Calu3 (cell line): ENCODE results near the gene GGT1. TPM values are rescaled to one million over a fixed set of nuclear protein-coding genes. Genes with fewer than 3 reads are reported as not detected.

Source experiments
- BruUV-seq: library from RNA; stranded (reverse); fragments of 400-500 nt; replicated peaks from 2 replicates; lab custom pipeline; 2021; lab: Mats Ljungman, UMichigan
- CTCF ChIA-PET: fragments of 300-600 bp; sonication (Branson Sonifier 250); formaldehyde crosslinking; loops from one replicate; lab custom pipeline; 2022; ENCODE audit warnings: antibody characterized with exemption; lab: Charles Lee
- DNase-seq: peaks from one replicate; pipeline ENCODE4 v3.0.0; 2022
- H3K27ac Mint-ChIP-seq: one replicate; pipeline ENCODE4 v1.8.0; 2022; ENCODE audit warnings: mixed read lengths; ENCODE audit not compliant: unreplicated experiment
- H3K27me3 Mint-ChIP-seq: one replicate; pipeline ENCODE4 v1.8.0; 2022; ENCODE audit warnings: mixed read lengths; ENCODE audit not compliant: unreplicated experiment
- H3K36me3 Mint-ChIP-seq: one replicate; pipeline ENCODE4 v1.8.0; 2022; ENCODE audit warnings: mild to moderate bottlenecking, moderate library complexity, mixed read lengths; ENCODE audit not compliant: insufficient read depth, unreplicated experiment
- H3K4me1 Mint-ChIP-seq: one replicate; pipeline ENCODE4 v1.8.0; 2022; ENCODE audit warnings: mild to moderate bottlenecking, low read depth, mixed read lengths; ENCODE audit not compliant: unreplicated experiment
- H3K4me3 Mint-ChIP-seq: one replicate; pipeline ENCODE4 v1.8.0; 2022; ENCODE audit warnings: mild to moderate bottlenecking, low read depth, moderate library complexity, mixed read lengths; ENCODE audit not compliant: unreplicated experiment
- H3K9me3 Mint-ChIP-seq: one replicate; pipeline ENCODE4 v1.8.0; 2022; ENCODE audit warnings: low read depth, mixed read lengths; ENCODE audit not compliant: unreplicated experiment
- intact Hi-C: fragments of 100-400 bp; cut with micrococcal nuclease; formaldehyde crosslinking; loops from one replicate; pipeline ENCODE4 v1.10.0; 2022; ENCODE audit not compliant: unreplicated experiment
- total RNA-seq: library from RNA; stranded (reverse); gene quantifications from 2 replicates; pipeline ENCODE4 v1.2.3, GENCODE V29; 2022
- TF ChIP-seq, protein P1 (sequence below): fragments of 200-600 bp; IDR thresholded peaks from one replicate; pipeline ENCODE4 v1.8.0; 2022; ENCODE audit warnings: antibody characterized with exemption; ENCODE audit not compliant: unreplicated experiment

Gene GGT1
- total RNA-seq, 1 experiment from 2014 or later: 63.8 TPM

DNA sequence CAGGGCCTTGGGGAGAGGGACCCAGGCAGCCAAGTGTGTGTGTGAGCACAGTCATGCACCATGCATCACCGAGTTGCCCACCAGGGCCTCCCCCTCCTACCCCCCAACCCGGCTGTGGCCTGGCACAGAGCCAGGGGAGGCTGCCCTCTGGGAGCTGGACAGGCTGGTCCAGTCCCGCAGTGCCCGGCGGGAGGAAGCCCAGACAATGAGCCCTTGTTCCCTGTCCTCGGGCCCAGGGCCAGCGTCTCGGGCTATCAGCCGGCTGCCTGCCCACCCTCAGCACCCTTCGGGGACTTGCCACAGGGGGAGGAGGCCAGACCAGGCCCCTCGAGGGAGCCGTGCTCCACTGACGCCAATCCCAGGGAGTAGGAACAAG, 14.6 kb upstream of the GGT1 start:
- no TSS peak for BruUV-seq
- peak; percentile 93 for DNase-seq
- Mint-ChIP-seq H3K9me3 (no peaks in the 10 kb centered on the region), H3K4me1 (peaks cover 59% of the 10 kb centered on the region), H3K27ac (no peak overlapping the region), H3K36me3 (peaks cover 49% of the 10 kb centered on the region), H3K27me3 (no peaks in the 10 kb centered on the region), H3K4me3 (no peak overlapping the region)
- CTCF ChIA-PET: interaction anchor here (1.0 to 1.8 kb wide), 5 partner anchors 10 to 33 kb away, joined by 3 to 7 read pairs (median 6); partner anchors contain the start of genes GGT1 and GUCD1
- TF ChIP-seq, protein P1, sequence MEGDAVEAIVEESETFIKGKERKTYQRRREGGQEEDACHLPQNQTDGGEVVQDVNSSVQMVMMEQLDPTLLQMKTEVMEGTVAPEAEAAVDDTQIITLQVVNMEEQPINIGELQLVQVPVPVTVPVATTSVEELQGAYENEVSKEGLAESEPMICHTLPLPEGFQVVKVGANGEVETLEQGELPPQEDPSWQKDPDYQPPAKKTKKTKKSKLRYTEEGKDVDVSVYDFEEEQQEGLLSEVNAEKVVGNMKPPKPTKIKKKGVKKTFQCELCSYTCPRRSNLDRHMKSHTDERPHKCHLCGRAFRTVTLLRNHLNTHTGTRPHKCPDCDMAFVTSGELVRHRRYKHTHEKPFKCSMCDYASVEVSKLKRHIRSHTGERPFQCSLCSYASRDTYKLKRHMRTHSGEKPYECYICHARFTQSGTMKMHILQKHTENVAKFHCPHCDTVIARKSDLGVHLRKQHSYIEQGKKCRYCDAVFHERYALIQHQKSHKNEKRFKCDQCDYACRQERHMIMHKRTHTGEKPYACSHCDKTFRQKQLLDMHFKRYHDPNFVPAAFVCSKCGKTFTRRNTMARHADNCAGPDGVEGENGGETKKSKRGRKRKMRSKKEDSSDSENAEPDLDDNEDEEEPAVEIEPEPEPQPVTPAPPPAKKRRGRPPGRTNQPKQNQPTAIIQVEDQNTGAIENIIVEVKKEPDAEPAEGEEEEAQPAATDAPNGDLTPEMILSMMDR: no peak
- intact Hi-C loops: no loop called here

- Mint-ChIP-seq H3K27me3 (no peaks in the 10 kb centered on the region), H3K36me3 (peaks cover 49% of the 10 kb centered on the region), H3K27ac (no peak overlapping the region), H3K4me1 (peaks cover 59% of the 10 kb centered on the region), H3K4me3 (no peak overlapping the region), H3K9me3 (no peaks in the 10 kb centered on the region)
- DNase-seq: no peak
- intact Hi-C loops: no loop called here
- CTCF ChIA-PET: interaction anchor here (0.6 to 1.8 kb wide), 6 partner anchors 9 to 1105 kb away, joined by 3 to 7 read pairs (median 6); partner anchors contain the start of genes GGT1 and GUCD1
- no TSS peak for BruUV-seq
- TF ChIP-seq, protein P1: no peak
Measured at GRCh38 chr22:24588757-24589481, 14.1 kb upstream of the GGT1 start.

DNA sequence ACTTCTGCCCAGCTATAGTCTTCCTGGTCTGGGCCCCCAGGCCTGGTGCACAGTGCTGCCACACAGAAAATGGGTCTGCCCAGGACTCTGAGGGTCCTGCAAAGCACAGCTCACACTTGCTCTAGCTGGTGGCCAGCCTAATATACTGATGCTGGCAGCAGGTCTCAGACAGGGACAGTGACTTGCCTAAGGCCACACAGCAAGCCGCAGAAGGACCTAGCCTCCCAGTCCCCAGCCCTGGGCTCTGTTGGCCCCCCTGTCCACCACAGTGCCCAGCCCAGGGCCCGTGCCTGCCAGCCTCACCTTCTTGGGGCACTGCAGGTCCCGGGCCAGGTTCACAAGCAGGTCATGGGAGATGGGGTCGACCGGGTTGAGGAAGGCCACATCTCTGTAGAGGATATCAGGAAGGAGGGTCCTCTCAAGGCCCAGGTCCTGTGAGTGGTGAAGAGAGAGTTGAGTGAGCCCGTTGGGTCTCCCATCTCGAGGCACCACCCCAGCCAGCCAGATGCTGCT, 13.4 kb upstream of the GGT1 start:
- BruUV-seq: no TSS peak
- H3K36me3 Mint-ChIP-seq: peaks cover 49% of the 10 kb centered on the region
- H3K27me3 Mint-ChIP-seq: no peaks in the 10 kb centered on the region
- no peaks in the 10 kb centered on the region for H3K9me3 Mint-ChIP-seq
- CTCF ChIA-PET: interaction anchor here (0.6 to 1.8 kb wide), 3 partner anchors 8 to 1106 kb away, joined by 3 to 5 read pairs (median 5); no protein-coding TSS in a partner anchor
- DNase-seq: no peak
- H3K4me3 Mint-ChIP-seq: no peak overlapping the region
- intact Hi-C loops: no loop called here
- TF ChIP-seq, protein P1: no peak
- H3K4me1 Mint-ChIP-seq: peaks cover 59% of the 10 kb centered on the region
- H3K27ac Mint-ChIP-seq: no peak overlapping the region

GRCh38 chr22:24590596-24591173, 12.3 kb upstream of the GGT1 start:
- BruUV-seq: no TSS peak
- intact Hi-C loops: no loop called here
- Mint-ChIP-seq H3K9me3 (no peaks in the 10 kb centered on the region), H3K27me3 (no peaks in the 10 kb centered on the region), H3K27ac (no peak overlapping the region), H3K36me3 (peaks cover 42% of the 10 kb centered on the region), H3K4me3 (no peak overlapping the region), H3K4me1 (peaks cover 65% of the 10 kb centered on the region)
- TF ChIP-seq, protein P1: no peak
- CTCF ChIA-PET: no interaction called here
- no peak for DNase-seq
